Measurements from ENCODE around the gene MECP2. TPM values are rescaled to one million over a fixed set of nuclear protein-coding genes. Genes with fewer than 3 reads are reported as not detected.

MECP2 gene
- total and polyA plus RNA-seq, 2 donors (not counting 1 experiment from before 2014, with no cell fraction given): 11.5 to 24.9 TPM

- H2AFZ ChIP-seq (ENCODE audit: low read length): no peak overlapping the region
Measured at GRCh38 chrX:154097003-154097588, 421 bp downstream of the MECP2 start.

GRCh38 chrX:154096140-154097002 lies 1.1 kb downstream of the MECP2 start:
- no peak for TF ChIP-seq EZH2 (IDR thresholded peaks at IDR 0.05; ENCODE audit: low read length, missing control alignments)
- H3K9me3 ChIP-seq (ENCODE audit: control insufficient read depth, insufficient read depth, low read depth, low read length): no peaks in the 10 kb centered on the region
- no peaks in the 10 kb centered on the region for H3K36me3 ChIP-seq (ENCODE audit: control insufficient read depth, insufficient read depth, low read length)
- peaks cover 51% of the 10 kb centered on the region for H3K79me2 ChIP-seq (ENCODE audit: control insufficient read depth, insufficient read depth, low read length)
- peak overlapping the region; percentile 65 to 75 (median 71) for H3K4me3 ChIP-seq (replicated peaks in 1 of 4; ENCODE audit: control extremely low read depth in 1 of 4, insufficient read depth in 1 of 4, low read depth in 3 of 4, low read length in 4 of 4)
- H4K20me1 ChIP-seq (ENCODE audit: control insufficient read depth, extremely low read depth, insufficient read depth, low read length): no peaks in the 10 kb centered on the region
- H3K4me1 ChIP-seq (ENCODE audit: control insufficient read depth, extremely low read depth, insufficient read depth, low read length): peaks cover 5% of the 10 kb centered on the region
- H2AFZ ChIP-seq (ENCODE audit: low read length): no peak overlapping the region
- peak; percentile 13 to 60 for DNase-seq (ENCODE audit: low read depth in 2 of 2)
- H3K9ac ChIP-seq (ENCODE audit: insufficient read depth, low read length): peak overlapping the region; percentile 84
- peak overlapping the region; percentile 84 for H3K27ac ChIP-seq (ENCODE audit: insufficient read depth, low read length)
- H3K27me3 ChIP-seq (ENCODE audit: control insufficient read depth, insufficient read depth, low read length): no peaks in the 10 kb centered on the region
- peak overlapping the region; percentile 87 for H3K4me2 ChIP-seq (ENCODE audit: extremely low read depth, insufficient read depth, low read length)

More at GRCh38 chrX:154097003-154097588, 421 bp downstream of the MECP2 start:
- peaks cover 44% of the 10 kb centered on the region for H3K79me2 ChIP-seq (ENCODE audit: control insufficient read depth, insufficient read depth, low read length)
- no peaks in the 10 kb centered on the region for H4K20me1 ChIP-seq (ENCODE audit: control insufficient read depth, extremely low read depth, insufficient read depth, low read length)
- peak overlapping the region; percentile 84 for H3K27ac ChIP-seq (ENCODE audit: insufficient read depth, low read length)
- TF ChIP-seq CTCF (conservative IDR thresholded peaks at IDR 0.05 in 1 of 2, IDR thresholded peaks at IDR 0.05 in 1 of 2; ENCODE audit: low read depth in 1 of 2, low read length in 2 of 2) (no peak), EZH2 (IDR thresholded peaks at IDR 0.05; ENCODE audit: low read length, missing control alignments) (no peak)
- H3K9me3 ChIP-seq (ENCODE audit: control insufficient read depth, insufficient read depth, low read depth, low read length): no peaks in the 10 kb centered on the region
- peak overlapping the region; percentile 65 to 75 (median 71) for H3K4me3 ChIP-seq (replicated peaks in 1 of 4; ENCODE audit: control extremely low read depth in 1 of 4, insufficient read depth in 1 of 4, low read depth in 3 of 4, low read length in 4 of 4)
- peak overlapping the region; percentile 84 for H3K9ac ChIP-seq (ENCODE audit: insufficient read depth, low read length)
- H3K27me3 ChIP-seq (ENCODE audit: control insufficient read depth, insufficient read depth, low read length): no peaks in the 10 kb centered on the region
- no peaks in the 10 kb centered on the region for H3K36me3 ChIP-seq (ENCODE audit: control insufficient read depth, insufficient read depth, low read length)
- H3K4me1 ChIP-seq (ENCODE audit: control insufficient read depth, extremely low read depth, insufficient read depth, low read length): peaks cover 5% of the 10 kb centered on the region
- DNase-seq (ENCODE audit: low read depth in 2 of 2): peak; percentile 57 to 58
- no peak overlapping the region for H3K4me2 ChIP-seq (ENCODE audit: extremely low read depth, insufficient read depth, low read length)

GRCh38 chrX:154094833-154095232 lies 2.7 kb downstream of the MECP2 start:
- H3K27ac ChIP-seq (ENCODE audit: insufficient read depth, low read length): no peak overlapping the region
- H4K20me1 ChIP-seq (ENCODE audit: control insufficient read depth, extremely low read depth, insufficient read depth, low read length): no peaks in the 10 kb centered on the region
- no peaks in the 10 kb centered on the region for H3K9me3 ChIP-seq (ENCODE audit: control insufficient read depth, insufficient read depth, low read depth, low read length)
- peaks cover 61% of the 10 kb centered on the region for H3K79me2 ChIP-seq (ENCODE audit: control insufficient read depth, insufficient read depth, low read length)
- H3K4me3 ChIP-seq (replicated peaks in 1 of 4; ENCODE audit: control extremely low read depth in 1 of 4, insufficient read depth in 1 of 4, low read depth in 3 of 4, low read length in 4 of 4): peak overlapping the region in 2 of 4 experiments; percentile 14 to 75
- no peak for DNase-seq (ENCODE audit: low read depth in 2 of 2)
- no peak overlapping the region for H2AFZ ChIP-seq (ENCODE audit: low read length)
- TF ChIP-seq CTCF (conservative IDR thresholded peaks at IDR 0.05 in 1 of 2, IDR thresholded peaks at IDR 0.05 in 1 of 2; ENCODE audit: low read depth in 1 of 2, low read length in 2 of 2) (no peak), EZH2 (IDR thresholded peaks at IDR 0.05; ENCODE audit: low read length, missing control alignments) (no peak)
- peak overlapping the region; percentile 62 for H3K4me2 ChIP-seq (ENCODE audit: extremely low read depth, insufficient read depth, low read length)
- H3K4me1 ChIP-seq (ENCODE audit: control insufficient read depth, extremely low read depth, insufficient read depth, low read length): peaks cover 5% of the 10 kb centered on the region
- no peak overlapping the region for H3K9ac ChIP-seq (ENCODE audit: insufficient read depth, low read length)
- no peaks in the 10 kb centered on the region for H3K27me3 ChIP-seq (ENCODE audit: control insufficient read depth, insufficient read depth, low read length)
- no peaks in the 10 kb centered on the region for H3K36me3 ChIP-seq (ENCODE audit: control insufficient read depth, insufficient read depth, low read length)

Measured in fibroblast of lung (primary cell).